GM15510 (cell line): ENCODE data around the gene BCL2L2.

Source experiments
- POLR2A ChIP-seq: IDR thresholded peaks from 3 replicates; pipeline ENCODE4 v1.6.1; 2011; ENCODE audit warnings: borderline replicate concordance; ENCODE audit not compliant: insufficient read length; ENCODE audit errors: extremely low read depth

The BCL2L2 gene

GRCh38 chr14:23308721-23309445, 2.2 kb downstream of the BCL2L2 start:
- no peak for TF ChIP-seq POLR2A

GRCh38 chr14:23310546-23310945, 3.9 kb downstream of the BCL2L2 start:
- no peak for TF ChIP-seq POLR2A

- TF ChIP-seq POLR2A = no peak
Measured at GRCh38 chr14:23316300-23316699, 9.7 kb downstream of the BCL2L2 start.

- TF ChIP-seq POLR2A = no peak
Measured at GRCh38 chr14:23319746-23320583, 13.3 kb downstream of the BCL2L2 start.

- TF ChIP-seq POLR2A = peak; percentile 67
Measured at GRCh38 chr14:23320584-23321571, 14.2 kb downstream of the BCL2L2 start, which contains the start of gene PABPN1. TSS of gene PABPN1 (plus strand) at chr14:23321457. CDS start at chr14:23321470, 13 bp downstream.

GRCh38 chr14:23321572-23322547, 15.2 kb downstream of the BCL2L2 start:
- TF ChIP-seq POLR2A = no peak

- no peak for TF ChIP-seq POLR2A
Measured at GRCh38 chr14:23322568-23323517, 16.2 kb downstream of the BCL2L2 start.

- no peak for TF ChIP-seq POLR2A
Measured at GRCh38 chr14:23323838-23324454, 17.3 kb downstream of the BCL2L2 start.

- TF ChIP-seq POLR2A = no peak
Measured at GRCh38 chr14:23324455-23324846, 17.8 kb downstream of the BCL2L2 start.

- TF ChIP-seq POLR2A = no peak
Measured at GRCh38 chr14:23324993-23325392, 18.4 kb downstream of the BCL2L2 start.

- no peak for TF ChIP-seq POLR2A
Measured at GRCh38 chr14:23326491-23327332, 20.1 kb downstream of the BCL2L2 start.
